ENCODE measurements around the gene VAMP8.
A peak's percentile ranks its signal among the peaks of the same experiment; 100 is the strongest.
"Not testable (repeated sequence)": the region's sequence is repeated elsewhere in the genome, so short reads cannot be mapped to it uniquely, and the experiment has no call there.

VAMP8 gene

GRCh38 chr2:85547089-85547858 is 30.1 kb upstream of the VAMP8 start:
- no peak for DNase-seq (ENCODE audit: low read depth)

DNA sequence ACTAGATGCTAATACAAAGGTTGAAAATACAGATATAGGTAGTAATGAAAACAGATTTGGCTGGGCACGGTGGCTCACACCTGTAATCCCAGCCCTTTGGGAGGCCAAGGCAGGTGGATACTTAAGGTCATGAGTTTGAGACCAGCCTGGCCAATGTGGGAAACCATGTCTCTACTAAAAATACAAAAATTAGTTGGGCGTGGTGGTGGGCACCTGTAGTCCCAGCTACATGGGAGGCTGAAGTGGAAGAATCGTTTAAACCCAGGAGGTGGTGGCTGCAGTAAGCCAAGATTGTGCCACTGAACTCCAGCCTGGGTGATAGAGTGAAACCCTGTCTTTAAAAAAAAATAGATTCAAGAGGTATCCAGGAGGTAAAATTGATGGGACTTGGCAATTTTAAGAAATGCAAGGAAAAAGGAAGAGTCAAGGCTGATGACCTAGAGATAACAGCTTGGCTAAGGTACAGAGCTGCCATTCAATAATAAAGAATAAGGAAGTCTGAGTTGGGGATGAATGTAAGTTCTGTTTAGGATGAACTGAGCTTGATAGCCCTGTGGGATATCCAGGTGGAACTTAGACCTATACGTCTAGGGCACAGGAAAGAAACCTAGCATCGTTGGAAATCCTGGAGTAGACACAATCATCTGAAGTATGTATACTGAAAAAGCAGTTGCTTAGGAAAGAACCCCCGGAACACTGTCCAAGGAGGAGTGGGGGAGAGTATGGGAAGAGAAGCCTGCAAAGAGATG is 29.4 kb upstream of the VAMP8 start:
- no peak for DNase-seq (ENCODE audit: low read depth)

GRCh38 chr2:85548608-85548900 is 28.8 kb upstream of the VAMP8 start:
- DNase-seq (ENCODE audit: low read depth) = no peak

DNA sequence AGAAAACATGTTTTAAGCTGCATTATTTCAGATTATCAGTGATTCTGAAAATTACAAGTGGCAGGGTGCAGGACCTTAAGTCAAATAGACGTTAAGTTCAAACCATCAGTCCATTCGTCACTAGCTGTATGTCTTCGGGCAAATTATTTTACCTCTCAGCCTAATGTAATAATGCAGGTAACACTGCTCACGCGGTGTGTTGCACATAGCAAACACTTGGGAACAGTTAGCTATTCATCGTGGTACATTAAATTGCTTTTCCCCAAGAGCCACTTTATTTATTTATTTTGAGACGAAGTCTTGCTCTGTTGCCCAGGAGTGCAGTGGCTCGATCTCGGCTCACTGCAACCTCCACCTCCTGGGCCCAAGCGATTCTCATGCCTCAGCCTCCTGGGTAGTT is 28.3 kb upstream of the VAMP8 start:
- no peak for DNase-seq (ENCODE audit: low read depth)

GRCh38 chr2:85549826-85550225 is 27.6 kb upstream of the VAMP8 start:
- no peak for DNase-seq (ENCODE audit: low read depth)

DNA sequence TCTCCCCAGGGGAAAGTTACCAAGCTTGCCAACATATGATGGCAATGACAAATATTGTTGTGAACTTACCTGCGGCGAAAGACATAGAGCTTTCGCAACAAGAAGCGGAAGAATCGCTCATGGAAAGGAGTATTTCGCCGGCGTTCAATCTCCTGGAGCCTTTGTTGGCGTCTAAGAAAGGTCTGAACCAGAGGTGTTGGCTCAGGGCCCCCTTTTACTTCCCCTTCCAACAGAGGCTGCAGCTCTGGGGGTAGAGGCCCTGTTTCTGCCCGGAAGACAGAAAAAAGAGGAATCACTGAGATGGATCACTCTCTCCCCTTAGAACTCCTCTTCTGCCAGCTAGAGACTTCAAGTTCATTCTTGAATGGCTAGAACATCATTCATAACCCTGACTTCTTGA is 26.9 kb upstream of the VAMP8 start:
- no peak for DNase-seq (ENCODE audit: low read depth)

DNA sequence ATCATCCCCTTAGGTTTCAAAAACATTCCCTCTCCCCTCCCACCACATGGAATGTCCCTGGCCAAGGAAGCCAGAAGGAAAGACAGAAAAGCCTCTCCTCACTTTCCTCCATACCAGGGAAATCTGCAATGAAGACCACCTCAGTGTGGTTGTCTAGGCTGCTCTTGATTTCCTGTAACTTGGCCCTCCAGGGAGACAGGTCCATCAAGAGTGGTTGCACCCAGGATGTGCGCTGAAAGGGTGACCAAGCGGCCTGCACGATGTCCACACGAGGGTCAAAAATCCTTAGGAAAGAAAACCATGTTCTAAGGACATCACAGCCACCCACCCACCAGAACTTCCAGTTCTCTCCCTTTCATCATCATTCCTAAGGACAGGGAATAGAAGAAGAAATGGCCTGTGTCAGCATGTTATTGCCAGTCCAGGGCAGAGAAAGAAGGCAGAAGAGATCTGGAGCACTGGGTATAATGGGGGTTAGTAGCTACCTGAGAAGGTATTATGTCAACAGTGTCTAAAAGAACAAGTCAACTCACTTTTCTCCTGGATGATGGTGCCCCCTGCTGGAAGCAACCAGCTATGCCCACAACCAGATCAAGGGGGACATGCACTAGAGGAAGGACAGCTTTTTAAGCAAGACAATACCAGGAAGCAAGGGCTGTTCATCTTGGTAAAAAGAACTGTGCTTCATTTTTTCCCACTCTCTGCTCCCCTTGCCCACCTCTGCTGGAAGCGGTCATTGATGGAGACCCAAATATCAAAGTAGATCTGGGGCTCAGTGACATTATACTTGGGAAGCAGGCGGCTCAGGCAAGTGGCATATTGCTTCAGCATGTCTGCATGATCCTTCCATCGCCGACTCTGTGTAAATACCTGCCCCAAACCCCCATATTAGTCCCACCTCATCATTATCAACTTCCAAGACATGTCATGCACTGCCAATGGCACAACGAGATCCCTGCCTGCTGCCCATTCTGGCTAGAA is 25.4 kb upstream of the VAMP8 start:
- DNase-seq (ENCODE audit: low read depth) = peak; percentile 86

DNA sequence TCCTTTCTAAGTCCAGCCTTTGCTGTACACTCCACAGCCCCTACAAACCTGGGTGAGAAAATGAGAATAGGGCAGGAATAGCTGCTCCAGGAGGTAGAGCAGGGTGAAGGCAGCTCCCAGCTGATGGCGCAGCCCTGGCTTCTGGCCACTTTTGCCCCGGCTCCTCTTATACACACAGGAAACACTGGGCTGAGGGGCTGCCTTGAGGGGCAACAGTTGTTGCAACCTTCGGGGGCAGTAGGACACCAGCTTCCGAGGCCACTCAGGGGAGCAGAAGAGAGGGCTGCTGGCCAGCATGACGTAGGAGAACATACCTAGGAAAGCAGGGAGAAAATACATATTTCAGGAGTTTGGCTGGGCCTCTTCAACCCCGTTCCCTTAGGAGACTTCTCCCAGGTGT is 24.2 kb upstream of the VAMP8 start:
- DNase-seq (ENCODE audit: low read depth) = no peak

DNA sequence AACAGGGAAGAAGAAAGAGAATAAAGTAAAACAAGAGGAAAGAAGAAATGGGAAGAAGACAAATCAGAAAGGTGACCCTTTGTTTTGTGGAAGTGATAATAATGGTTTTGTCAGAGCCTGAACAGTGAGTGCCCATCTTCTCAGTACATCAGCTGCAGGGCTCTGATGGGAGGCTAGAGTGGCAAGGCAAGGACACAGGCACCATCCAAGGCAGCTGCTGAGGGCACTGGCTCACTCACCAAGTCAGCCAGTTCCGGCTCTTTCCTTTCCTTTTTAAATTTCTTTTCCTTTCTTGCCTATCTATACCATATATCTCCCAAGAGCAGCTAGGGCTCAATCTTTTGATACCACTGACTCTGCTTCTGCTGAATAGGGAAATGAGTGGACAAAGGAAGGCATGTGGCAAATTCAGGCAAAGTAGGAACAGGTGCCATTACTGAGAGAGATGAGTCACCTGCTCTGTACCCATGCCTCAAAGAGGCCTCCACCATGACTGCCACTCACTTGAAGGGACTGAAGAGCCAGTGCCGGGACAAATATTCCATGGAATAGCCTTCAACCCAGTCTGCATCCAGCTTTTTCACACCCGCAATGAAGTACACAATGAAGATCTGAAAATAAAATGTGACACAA is 22.3 kb upstream of the VAMP8 start:
- no peak for DNase-seq (ENCODE audit: low read depth)

GRCh38 chr2:85557130-85557529 is 20.3 kb upstream of the VAMP8 start:
- DNase-seq (ENCODE audit: low read depth) = no peak

DNA sequence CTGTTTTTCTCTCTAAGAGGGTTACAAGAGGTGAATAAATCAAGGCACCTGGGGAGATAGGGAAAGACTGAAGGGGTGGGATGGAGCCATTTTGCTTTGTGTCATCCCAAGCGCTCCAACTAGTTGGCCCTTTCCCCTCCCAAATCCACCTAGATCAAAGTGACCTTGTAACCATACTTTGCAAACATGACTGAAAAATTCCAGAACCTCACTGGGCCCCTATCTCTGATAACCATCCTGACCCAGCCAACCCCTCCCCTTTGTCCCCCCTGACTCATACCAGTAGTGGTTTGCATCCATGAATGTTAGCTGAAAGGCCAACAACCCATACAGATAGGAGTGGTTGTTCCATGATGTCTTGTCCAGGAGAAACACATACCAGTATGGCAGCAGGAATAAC is 19.2 kb upstream of the VAMP8 start:
- no peak for DNase-seq (ENCODE audit: low read depth)

GRCh38 chr2:85560403-85560726 is 17.0 kb upstream of the VAMP8 start:
- not testable (repeated sequence) for DNase-seq (ENCODE audit: low read depth)

- peak; percentile 8 for DNase-seq (ENCODE audit: low read depth)
Measured at GRCh38 chr2:85560812-85561279, 16.5 kb upstream of the VAMP8 start.

GRCh38 chr2:85561280-85562212 is 15.8 kb upstream of the VAMP8 start, which contains the start of gene GGCX:
Gene GGCX, minus strand, starts transcription at chr2:85561493. Its CDS starts 65 bp downstream, at chr2:85561428.
- DNase-seq (ENCODE audit: low read depth) = peak; percentile 91

GRCh38 chr2:85564144-85564563 is 13.2 kb upstream of the VAMP8 start:
- no peak for DNase-seq (ENCODE audit: low read depth)

GRCh38 chr2:85566265-85566664 is 11.1 kb upstream of the VAMP8 start:
- no peak for DNase-seq (ENCODE audit: low read depth)

DNA sequence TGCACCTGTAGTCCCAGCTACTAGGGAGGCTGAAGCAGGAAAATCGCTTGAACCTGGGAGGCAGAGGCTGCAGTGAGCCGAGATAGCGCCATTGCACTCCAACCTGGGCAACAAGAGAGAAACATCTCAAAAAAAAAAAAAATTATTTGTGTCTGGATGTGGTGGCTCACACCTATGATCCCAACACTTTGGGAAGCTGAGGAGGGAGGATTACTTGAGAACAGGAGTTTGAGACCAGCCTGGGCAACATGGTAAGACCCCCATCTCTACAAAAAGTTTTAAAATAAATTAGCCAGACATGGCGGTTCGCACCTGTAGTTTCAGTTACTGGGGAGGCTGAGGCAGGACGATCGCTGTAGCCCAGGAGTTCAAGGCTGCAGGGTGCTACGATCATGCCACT is 1.6 kb upstream of the VAMP8 start:
- no peak for DNase-seq (ENCODE audit: low read depth)

- DNase-seq (ENCODE audit: low read depth) = no peak
Measured at GRCh38 chr2:85577063-85577385, 362 bp upstream of the VAMP8 start.

DNA sequence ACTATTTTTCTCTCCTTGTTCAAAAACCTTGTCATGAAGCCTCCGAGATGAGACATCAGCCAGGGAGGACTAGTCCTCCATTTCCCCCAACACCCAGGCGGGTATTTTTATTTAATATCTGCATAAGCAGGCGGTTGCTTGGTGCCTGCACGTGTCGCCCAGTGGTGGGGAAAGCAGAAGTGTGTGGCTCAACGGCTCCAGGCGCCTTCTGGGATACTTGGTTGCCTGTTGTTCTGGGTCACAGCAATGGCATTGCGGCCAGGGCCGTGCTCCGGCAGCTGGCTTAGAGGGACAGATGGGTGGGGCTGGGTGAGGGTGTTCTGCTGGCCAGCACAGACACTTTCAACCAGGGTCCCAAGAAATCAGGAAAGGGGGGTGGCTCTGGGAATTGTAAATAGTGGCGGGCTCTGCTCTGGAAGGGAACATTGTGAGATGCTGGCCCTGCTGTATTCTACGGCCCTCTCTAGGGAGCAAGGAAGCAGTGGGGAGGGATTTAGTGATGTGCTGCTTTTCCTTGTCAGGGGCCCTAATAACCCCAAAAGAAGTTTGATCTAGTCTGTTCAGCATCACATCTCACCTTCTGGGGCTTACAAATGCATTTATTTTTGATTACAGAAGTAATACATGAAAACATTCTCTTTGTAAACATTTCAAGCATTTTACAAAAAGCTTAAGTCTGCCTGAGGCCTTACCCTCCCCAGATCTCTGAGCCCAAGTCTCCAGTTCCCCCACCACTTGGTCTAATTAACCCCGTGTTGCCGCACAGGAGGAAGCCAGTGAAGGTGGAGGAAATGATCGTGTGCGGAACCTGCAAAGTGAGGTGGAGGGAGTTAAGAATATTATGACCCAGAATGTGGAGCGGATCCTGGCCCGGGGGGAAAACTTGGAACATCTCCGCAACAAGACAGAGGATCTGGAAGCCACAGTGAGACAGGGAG is 1.1 kb downstream of the VAMP8 start:
- no peak for DNase-seq (ENCODE audit: low read depth)

All from activated gamma-delta T cell treated with anti-CD3 and anti-CD28 coated beads, Interleukin-2, amount 50 U/mL, for 16 hours (primary cell).